Measurements from ENCODE around the gene PASD1.

- TF ChIP-seq POLR2AphosphoS5 (IDR thresholded peaks at IDR 0.05; ENCODE audit: low read depth, low read length) (no peak), TAF1 (IDR thresholded peaks at IDR 0.05; ENCODE audit: borderline replicate concordance, insufficient read depth, low read length) (no peak), REST (IDR thresholded peaks at IDR 0.05; ENCODE audit: insufficient read depth in 1 of 2, low read depth in 2 of 2, low read length in 2 of 2) (no peak), SIN3A (IDR thresholded peaks at IDR 0.05; ENCODE audit: borderline replicate concordance, insufficient read depth, low read length) (no peak), FOXP2 (optimal IDR thresholded peaks at IDR 0.05; ENCODE audit: borderline replicate concordance, extremely low read depth, extremely low read length, insufficient read depth) (no peak)
These were observed 161.3 kb downstream of the PASD1 start for GRCh38 chrX:151724563-151725337.
